Endodermal cell (in vitro differentiated cells): Measurements from ENCODE around the gene EOLA2. TPM values are rescaled to one million over a fixed set of nuclear protein-coding genes. Genes with fewer than 3 reads are reported as not detected.

Experiments used
- DNase-seq: peaks from one replicate; pipeline ENCODE4 v3.0.0-alpha.2; 2017
- H3K27ac ChIP-seq: 2 replicates; pipeline ENCODE4 v1.5.1; 2013; ENCODE audit warnings: mild to moderate bottlenecking, low read depth, low read length, moderate library complexity
- H3K27me3 ChIP-seq: 2 replicates; pipeline ENCODE4 v1.6.1; 2013; ENCODE audit warnings: mild to moderate bottlenecking, low read length, moderate library complexity; ENCODE audit not compliant: insufficient read depth, control insufficient read depth, poor library complexity, severe bottlenecking
- H3K36me3 ChIP-seq: 2 replicates; pipeline ENCODE4 v1.7.0; 2013; ENCODE audit warnings: mild to moderate bottlenecking, low read length, moderate library complexity; ENCODE audit not compliant: control insufficient read depth, insufficient read depth
- H3K4me1 ChIP-seq: one replicate; pipeline ENCODE4 v1.7.0; 2013; ENCODE audit warnings: low read length; ENCODE audit not compliant: control insufficient read depth, insufficient read depth
- H3K4me3 ChIP-seq: 2 replicates; pipeline ENCODE4 v1.5.1; 2013; ENCODE audit warnings: mild to moderate bottlenecking, low read length, moderate library complexity
- H3K9ac ChIP-seq: 2 replicates; pipeline ENCODE4 v1.6.1; 2013; ENCODE audit warnings: mild to moderate bottlenecking, low read length, moderate library complexity; ENCODE audit not compliant: poor library complexity, severe bottlenecking; ENCODE audit errors: extremely low read depth
- H3K9me3 ChIP-seq: 2 replicates; pipeline ENCODE4 v1.6.1; 2013; ENCODE audit warnings: mild to moderate bottlenecking, low read length, moderate library complexity; ENCODE audit not compliant: control insufficient read depth
- H3K27ac Mint-ChIP-seq: 2 replicates; pipeline ENCODE4 v1.8.0; 2020; ENCODE audit warnings: mixed read lengths
- H3K27me3 Mint-ChIP-seq: 2 replicates; pipeline ENCODE4 v1.8.0; 2021; ENCODE audit warnings: mild to moderate bottlenecking, mixed read lengths; ENCODE audit not compliant: insufficient read depth
- H3K36me3 Mint-ChIP-seq: 2 replicates; pipeline ENCODE4 v1.8.0; 2020; ENCODE audit warnings: low read depth, mixed read lengths
- H3K4me1 Mint-ChIP-seq: 2 replicates; pipeline ENCODE4 v1.8.0; 2020; ENCODE audit warnings: mixed read lengths
- H3K4me3 Mint-ChIP-seq: 2 replicates; pipeline ENCODE4 v1.8.0; 2020; ENCODE audit warnings: mild to moderate bottlenecking, moderate library complexity, mixed read lengths
- H3K9me3 Mint-ChIP-seq: 2 replicates; pipeline ENCODE4 v1.8.0; 2020; ENCODE audit warnings: mild to moderate bottlenecking, mixed read lengths
- CTCF ChIP-seq: fragments of 200-600 bp; sonication (generic); conservative IDR thresholded peaks from 2 replicates; pipeline ENCODE4 v1.5.0; 2021; ENCODE audit warnings: antibody characterized with exemption, mild to moderate bottlenecking
- WGBS, 2 experiments: methylation state at CpG; one replicate each; pipeline versions ENCODE4 v1.1.5 to v1.1.7; 2013; ENCODE audit warnings: missing lambda C conversion rate in 2 of 2, mixed read lengths in 1 of 2; ENCODE audit not compliant: insufficient coverage in 1 of 2, insufficient read length in 1 of 2; 5-methylcytosine and 5-hydroxymethylcytosine counted together
- long read RNA-seq, 4 experiments: library from polyadenylated mRNA in 2 of 4; library from RNA in 1 of 4; library from capped mRNA in 1 of 4; stranded (forward) in 3 of 4; unstranded in 1 of 4; transcript quantifications; one replicate each; pipeline ENCODE4 v2.0.0, GENCODE V29; 2020 to 2021; ENCODE audit warnings: inconsistent platforms in 1 of 4
- polyA plus RNA-seq, 2 experiments: library from polyadenylated mRNA; stranded (reverse); fragments of 50-300 nt; gene quantifications; one replicate each; pipeline ENCODE4 v1.2.3, GENCODE V29; 2013
- total RNA-seq, 2 donors: library from RNA; stranded (reverse); fragmentation: NEBNext Ultra II Directional in 1 of 2; extraction: Animal tissue kit (Norgen Biotek cat#: 25700) in 1 of 2; gene quantifications; 2 replicates in 1 of 2; 3 replicates in 1 of 2; pipeline ENCODE4 v1.2.1, GENCODE V29; 2021

EOLA2 gene
- total RNA-seq: 10 to 100 TPM; 24.0 to 37.1 TPM
- polyA plus RNA-seq (2013, experiment 1 of 2): 28.1 TPM
- 28.3 TPM for polyA plus RNA-seq (2013, experiment 2 of 2)
- long read RNA-seq, experiment 1, transcript CXorf40B-203 (5 exons, 1,653 nt): major isoform, 7 of 18 reads
- long read RNA-seq, experiment 1, partial matches to known transcripts: 1 of 18 reads
- long read RNA-seq, experiment 1, other reads (novel, unspliced or antisense): 8 of 18 reads
- long read RNA-seq, experiment 2, transcript CXorf40B-205 (6 exons, 1,440 nt): minor isoform, 5 of 39 reads
- long read RNA-seq, experiment 2, transcript CXorf40B-203 (5 exons, 1,653 nt): major isoform, 22 of 39 reads
- long read RNA-seq, experiment 2, partial matches to known transcripts: 3 of 39 reads
- long read RNA-seq, experiment 2, other reads (novel, unspliced or antisense): 5 of 39 reads
- long read RNA-seq, experiment 3, transcript CXorf40B-205 (6 exons, 1,440 nt): major isoform, 23 of 81 reads
- long read RNA-seq, experiment 3, transcript CXorf40B-202 (5 exons, 1,316 nt): minor isoform, 5 of 81 reads
- long read RNA-seq, experiment 3, transcript CXorf40B-203 (5 exons, 1,653 nt): minor isoform, 22 of 81 reads
- long read RNA-seq, experiment 3, partial matches to known transcripts: 10 of 81 reads
- long read RNA-seq, experiment 3, other reads (novel, unspliced or antisense): 15 of 81 reads
- long read RNA-seq, experiment 4, transcript CXorf40B-203 (5 exons, 1,653 nt): major isoform, 43 of 87 reads
- long read RNA-seq, experiment 4, transcript CXorf40B-205 (6 exons, 1,440 nt): minor isoform, 11 of 87 reads
- long read RNA-seq, experiment 4, partial matches to known transcripts: 1 of 87 reads
- long read RNA-seq, experiment 4, other reads (novel, unspliced or antisense): 29 of 87 reads

DNA sequence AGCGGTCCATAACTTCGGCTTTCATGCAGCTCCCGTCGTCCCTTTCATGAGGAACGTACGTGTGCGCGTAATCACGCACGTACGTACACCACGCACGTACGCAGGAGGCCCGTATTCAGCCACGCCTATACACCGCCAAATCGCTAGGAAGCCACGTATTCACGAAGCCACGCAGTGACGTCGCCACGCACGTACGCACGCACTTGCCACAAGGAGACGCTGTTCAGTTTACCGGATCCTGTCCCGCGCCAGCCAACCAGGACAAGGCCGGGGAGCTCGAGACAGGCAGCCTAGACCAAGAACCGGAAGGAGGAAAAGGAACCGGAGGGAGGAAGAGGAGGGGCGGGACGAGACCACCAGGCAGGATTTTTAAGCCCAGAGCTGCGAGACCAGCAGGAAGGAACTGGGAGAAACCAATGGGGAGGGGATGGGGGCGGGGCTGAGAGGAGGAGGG is at the start of gene EOLA2:
TSS of gene EOLA2 (minus strand) at position 65 of the 454 bp plus-strand sequence. CDS start 4,617 bp downstream, outside the sequence.
- DNase-seq: peak; percentile 96
- peak within 1 kb of the TSS; percentile 86 for H3K27ac ChIP-seq
- H3K9ac ChIP-seq: peak within 1 kb of the TSS; percentile 82
- H3K4me3 ChIP-seq: peak within 1 kb of the TSS; percentile 85
- Mint-ChIP-seq H3K9me3 (peaks cover 29% of the 10 kb centered on the region), H3K27me3 (peaks cover 1% of the 10 kb centered on the region), H3K36me3 (peaks cover 6% of the 10 kb centered on the region), H3K27ac (peak within 1 kb of the TSS; percentile 94), H3K4me3 (peak within 1 kb of the TSS; percentile 76), H3K4me1 (no peaks in the 10 kb centered on the region)
- no peaks in the 10 kb centered on the region for H3K9me3 ChIP-seq
- H3K36me3 ChIP-seq: no peaks in the 10 kb centered on the region
- WGBS, 2 experiments: 0% methylated on average over 9 to 38 of the region's 39 CpGs
- peak; percentile 71 for TF ChIP-seq CTCF
- no peaks in the 10 kb centered on the region for H3K4me1 ChIP-seq
- H3K27me3 ChIP-seq: no peaks in the 10 kb centered on the region

DNA sequence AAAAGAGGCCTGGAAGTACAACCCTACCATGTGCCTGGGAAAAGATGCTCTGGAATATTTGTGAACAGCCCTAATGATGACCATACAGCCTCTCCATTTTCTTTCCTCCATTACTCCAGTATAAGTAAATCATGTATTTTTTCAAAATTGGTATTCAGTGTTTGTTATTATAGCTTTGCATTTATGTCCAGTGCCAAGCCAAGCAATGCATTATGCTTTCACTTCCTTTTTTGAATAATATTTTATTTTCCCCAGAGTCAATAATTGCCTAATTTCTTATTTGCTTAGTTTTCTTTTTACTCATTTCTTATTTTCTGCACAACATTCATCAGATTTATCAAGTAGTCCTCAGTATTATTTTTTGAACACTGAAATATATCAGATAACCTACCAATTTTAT is 49.3 kb upstream of the EOLA2 start:
- no peak overlapping the region for H3K4me3 ChIP-seq
- no peaks in the 10 kb centered on the region for H3K36me3 ChIP-seq
- no peak for DNase-seq
- no peaks in the 10 kb centered on the region for H3K27me3 Mint-ChIP-seq
- H3K27me3 ChIP-seq: no peaks in the 10 kb centered on the region
- no peak overlapping the region for H3K27ac ChIP-seq
- peaks cover 33% of the 10 kb centered on the region for H3K9me3 Mint-ChIP-seq
- no peak overlapping the region for H3K4me3 Mint-ChIP-seq
- H3K4me1 Mint-ChIP-seq: peaks cover 5% of the 10 kb centered on the region
- H3K9ac ChIP-seq: no peak overlapping the region
- no peaks in the 10 kb centered on the region for H3K9me3 ChIP-seq
- H3K27ac Mint-ChIP-seq: no peak overlapping the region
- H3K36me3 Mint-ChIP-seq: peaks cover 4% of the 10 kb centered on the region
- no peaks in the 10 kb centered on the region for H3K4me1 ChIP-seq
- TF ChIP-seq CTCF: no peak

GRCh38 chrX:149984411-149984810 is 46.1 kb upstream of the EOLA2 start:
- H3K4me3 Mint-ChIP-seq: no peak overlapping the region
- H3K4me1 ChIP-seq: no peaks in the 10 kb centered on the region
- DNase-seq: no peak
- H3K36me3 Mint-ChIP-seq: peaks cover 3% of the 10 kb centered on the region
- H3K9me3 Mint-ChIP-seq: peaks cover 38% of the 10 kb centered on the region
- H3K27ac Mint-ChIP-seq: no peak overlapping the region
- H3K9ac ChIP-seq: no peak overlapping the region
- H3K4me3 ChIP-seq: no peak overlapping the region
- no peaks in the 10 kb centered on the region for H3K27me3 ChIP-seq
- peaks cover under 1% of the 10 kb centered on the region for H3K4me1 Mint-ChIP-seq
- TF ChIP-seq CTCF: no peak
- 88% methylated on average over 1 of the region's 1 CpG; no CpG with 5 or more reads in 1 of the 2 experiments for WGBS, 2 experiments
- H3K9me3 ChIP-seq: no peaks in the 10 kb centered on the region
- H3K27ac ChIP-seq: no peak overlapping the region
- H3K36me3 ChIP-seq: no peaks in the 10 kb centered on the region
- no peaks in the 10 kb centered on the region for H3K27me3 Mint-ChIP-seq
